T1000 (cell line): ENCODE measurements around the gene COL4A1.

ENCODE experiments used
- DNase-seq: peaks from one replicate; lab custom pipeline; 2025; ENCODE audit warnings: mixed read lengths; lab: John Stamatoyannopoulos, UW

COL4A1 gene

GRCh38 chr13:110341445-110342244 is 34.7 kb upstream of the COL4A1 start:
- no peak for DNase-seq

- DNase-seq, result peak; percentile 58
Observed at GRCh38 chr13:110340812-110341444, 34.0 kb upstream of the COL4A1 start.

- no peak for DNase-seq
Observed at GRCh38 chr13:110339975-110340550, 33.1 kb upstream of the COL4A1 start.

- no peak for DNase-seq
Observed at GRCh38 chr13:110339263-110339662, 32.3 kb upstream of the COL4A1 start.

- DNase-seq, result no peak
Observed at GRCh38 chr13:110338441-110339101, 31.6 kb upstream of the COL4A1 start.

- DNase-seq, result no peak
Observed at GRCh38 chr13:110337247-110337646, 30.3 kb upstream of the COL4A1 start.

GRCh38 chr13:110336681-110337080 is 29.7 kb upstream of the COL4A1 start:
- no peak for DNase-seq

GRCh38 chr13:110336108-110336507 is 29.2 kb upstream of the COL4A1 start:
- no peak for DNase-seq

GRCh38 chr13:110334841-110335490 is 28.0 kb upstream of the COL4A1 start:
- no peak for DNase-seq

GRCh38 chr13:110334256-110334655 is 27.3 kb upstream of the COL4A1 start:
- DNase-seq, result no peak

GRCh38 chr13:110333837-110334236 is 26.9 kb upstream of the COL4A1 start:
- no peak for DNase-seq

- DNase-seq, result no peak
Observed at GRCh38 chr13:110332750-110333149, 25.8 kb upstream of the COL4A1 start.

GRCh38 chr13:110331362-110331761 is 24.4 kb upstream of the COL4A1 start:
- DNase-seq, result no peak

- DNase-seq, result peak; percentile 34
Observed at GRCh38 chr13:110330491-110331011, 23.6 kb upstream of the COL4A1 start.

- DNase-seq, result no peak
Observed at GRCh38 chr13:110329798-110330461, 23.0 kb upstream of the COL4A1 start.

GRCh38 chr13:110329258-110329657 is 22.3 kb upstream of the COL4A1 start:
- DNase-seq, result no peak

- no peak for DNase-seq
Observed at GRCh38 chr13:110328573-110328972, 21.6 kb upstream of the COL4A1 start.

- no peak for DNase-seq
Observed at GRCh38 chr13:110327051-110327721, 20.2 kb upstream of the COL4A1 start.

- DNase-seq, result no peak
Observed at GRCh38 chr13:110326263-110326904, 19.4 kb upstream of the COL4A1 start.
